GM12878 (cell line): Measurements from ENCODE around the gene MB. TPM values are rescaled to one million over a fixed set of nuclear protein-coding genes. Genes with fewer than 3 reads are reported as not detected.
A peak's percentile ranks its signal among the peaks of the same experiment; 100 is the strongest.

ENCODE experiments used
- ATAC-seq: fragments of 200-7000 bp; cut with Tn5 transposase; 3 replicates; pipeline ENCODE4 v1.9.1; 2020; ENCODE audit warnings: mild to moderate bottlenecking, moderate library complexity
- BruUV-seq: library from RNA; stranded (reverse); fragments of 400-500 nt; replicated peaks from 2 replicates; lab custom pipeline; 2021; lab: Mats Ljungman, UMichigan
- CTCF ChIA-PET: fragments of 300-600 bp; sonication (Branson Sonifier 250); formaldehyde crosslinking; extraction: SDS; loops from one replicate; lab custom pipeline; 2021; ENCODE audit warnings: inconsistent platforms; lab: Yijun Ruan, JAX
- POLR2A ChIA-PET: fragments of 350-600 bp; formaldehyde crosslinking; extraction: SDS; loops from one replicate; lab custom pipeline; 2021; ENCODE audit warnings: inconsistent platforms; lab: Charles Lee
- RAD21 ChIA-PET: fragments of 300-600 bp; sonication (Branson Sonifier 250); formaldehyde crosslinking; loops from one replicate; lab custom pipeline; 2023; ENCODE audit warnings: antibody characterized with exemption; ENCODE audit not compliant: unreplicated experiment; lab: Charles Lee
- SMC1A ChIA-PET: fragments of 300-600 bp; sonication (Branson Sonifier 250); formaldehyde crosslinking; loops from one replicate; lab custom pipeline; 2023; ENCODE audit not compliant: unreplicated experiment, uncharacterized antibody; lab: Charles Lee
- DNase-seq: peaks from one replicate; pipeline ENCODE4 v3.0.0-alpha.2; 2011; ENCODE audit warnings: low read depth, low spot score
- FAIRE-seq: peaks from 3 replicates; lab custom pipeline; 2011; peaks lifted over from hg19 to GRCh38; lab: Jason Lieb, UNC
- H2AFZ ChIP-seq: 2 replicates; pipeline ENCODE4 v1.6.0; 2011; ENCODE audit warnings: low read depth, low read length, control low read depth; ENCODE audit not compliant: control insufficient read depth
- H3K27ac ChIP-seq: 2 replicates; pipeline ENCODE4 v1.5.1; 2011; ENCODE audit warnings: control low read depth; ENCODE audit not compliant: control insufficient read depth, insufficient read depth
- H3K27me3 ChIP-seq, 2 experiments: replicated peaks in 1 of 2; 2 replicates each; pipeline versions ENCODE4 v1.6.0 to v1.6.1; 2011; ENCODE audit warnings: low read length in 1 of 2; ENCODE audit not compliant: control insufficient read depth in 2 of 2, insufficient read depth in 2 of 2
- H3K36me3 ChIP-seq, 2 experiments: 2 replicates each; pipeline ENCODE4 v1.5.1; 2011; ENCODE audit warnings: low read length in 1 of 2; ENCODE audit not compliant: control insufficient read depth in 2 of 2, insufficient read depth in 2 of 2
- H3K4me1 ChIP-seq: 2 replicates; pipeline ENCODE4 v1.6.1; 2011; ENCODE audit warnings: mild to moderate bottlenecking, low read length, moderate library complexity, mixed read lengths; ENCODE audit not compliant: control insufficient read depth, insufficient read depth
- H3K4me2 ChIP-seq: 2 replicates; pipeline ENCODE4 v1.6.0; 2011; ENCODE audit warnings: control low read depth; ENCODE audit not compliant: control insufficient read depth, insufficient read depth
- H3K4me3 ChIP-seq: fragments of 200-600 bp; sonication (generic); 2 replicates; pipeline ENCODE4 v1.5.1; 2016
- H3K79me2 ChIP-seq: 2 replicates; pipeline ENCODE4 v1.6.0; 2011; ENCODE audit warnings: low read length; ENCODE audit not compliant: control insufficient read depth, insufficient read depth
- H3K9ac ChIP-seq: 2 replicates; pipeline ENCODE4 v1.8.0; 2011; ENCODE audit warnings: low read length, control low read depth, mixed read lengths; ENCODE audit not compliant: control insufficient read depth, insufficient read depth
- H3K9me3 ChIP-seq: replicated peaks from 3 replicates; pipeline ENCODE4 v1.5.1; 2011; ENCODE audit warnings: mild to moderate bottlenecking, low read length; ENCODE audit not compliant: control insufficient read depth, insufficient read depth
- H4K20me1 ChIP-seq: 2 replicates; pipeline ENCODE4 v1.6.0; 2011; ENCODE audit not compliant: control insufficient read depth, insufficient read depth
- CREB1 ChIP-seq: IDR thresholded peaks from 2 replicates; pipeline ENCODE4 v1.6.1; 2012; ENCODE audit warnings: low read depth, mild to moderate bottlenecking, inconsistent platforms
- EGR1 ChIP-seq, 2 experiments: IDR thresholded peaks; 1 replicate in 1 of 2; 2 replicates in 1 of 2; pipeline ENCODE4 v1.6.1; 2011 to 2012; ENCODE audit warnings: low read depth in 2 of 2, low read length in 2 of 2, borderline replicate concordance in 1 of 2, mild to moderate bottlenecking in 1 of 2, moderate library complexity in 1 of 2
- FOS ChIP-seq: IDR thresholded peaks from 3 replicates; pipeline ENCODE4 v1.6.1; 2011; ENCODE audit warnings: borderline replicate concordance; ENCODE audit not compliant: insufficient read length; ENCODE audit errors: extremely low read depth
- FOXM1 ChIP-seq: IDR thresholded peaks from 2 replicates; pipeline ENCODE4 v1.6.1; 2012; ENCODE audit warnings: low read depth, mild to moderate bottlenecking, inconsistent platforms, low read length, moderate library complexity
- HDAC2 ChIP-seq: fragments of 200-600 bp; sonication (generic); IDR thresholded peaks from 2 replicates; pipeline ENCODE4 v1.6.1; 2017
- LARP7 ChIP-seq: fragments of 450-650 bp; IDR thresholded peaks from 2 replicates; pipeline ENCODE4 v1.6.1; 2017; ENCODE audit warnings: mild to moderate bottlenecking
- MTA2 ChIP-seq: fragments of 450-650 bp; IDR thresholded peaks from 2 replicates; pipeline ENCODE4 v1.6.1; 2016; ENCODE audit warnings: low read depth, mild to moderate bottlenecking, moderate library complexity
- MYC ChIP-seq: IDR thresholded peaks from 2 replicates; pipeline ENCODE4 v1.6.1; 2011; ENCODE audit warnings: mild to moderate bottlenecking, low read length, moderate library complexity, inconsistent platforms; ENCODE audit not compliant: insufficient read depth, insufficient replicate concordance, insufficient read length, severe bottlenecking
- POLR2AphosphoS2 ChIP-seq: IDR thresholded peaks from 2 replicates; pipeline ENCODE4 v1.6.1; 2011; ENCODE audit warnings: low read depth, mild to moderate bottlenecking, low read length, improper control_type of control experiment, moderate library complexity
- RUNX3 ChIP-seq: IDR thresholded peaks from 2 replicates; pipeline ENCODE4 v1.6.1; 2012; ENCODE audit warnings: low read length, inconsistent platforms
- SP1 ChIP-seq: IDR thresholded peaks from one replicate; pipeline ENCODE4 v1.6.1; 2011; ENCODE audit warnings: low read depth, low read length
- WGBS: methylation state at CpG from one replicate; pipeline ENCODE4 v1.1.6; 2016; ENCODE audit warnings: low lambda C conversion rate; ENCODE audit not compliant: insufficient replicate concordance, insufficient coverage; ENCODE audit errors: missing lambda C conversion rate; 5-methylcytosine and 5-hydroxymethylcytosine counted together
- in situ Hi-C: fragments of 300-500 bp; cut with MboI; formaldehyde crosslinking; loops from 9 replicates; pipeline ENCODE4 v1.14.3; 2018; ENCODE audit warnings: mixed read lengths
- intact Hi-C: fragments of 100-400 bp; cut with micrococcal nuclease; formaldehyde crosslinking; loops from one replicate; pipeline ENCODE4 v1.14.2; 2022; ENCODE audit not compliant: unreplicated experiment
- polyA plus RNA-seq, 11 experiments: library from polyadenylated mRNA; depleted of rRNA in 4 of 11; unstranded in 6 of 11; stranded (reverse) in 5 of 11; fragments of >200 nt; fragmentation: Nextera tagmentation in 4 of 11; fragmentation: Illumina TruSeq in 1 of 11; extraction: Ambion mirVana in 4 of 11; extraction: Trizol in 1 of 11; gene quantifications; 1 replicate in 1 of 11; 2 replicates in 10 of 11; pipeline versions ENCODE4 v1.2.1 to v1.2.3, GENCODE V29; 2011 to 2016; ENCODE audit warnings: inconsistent platforms in 2 of 11, missing spikeins in 2 of 11, low read depth in 1 of 11
- total RNA-seq, 4 experiments: library from RNA; depleted of rRNA in 3 of 4; stranded (reverse); fragments of >200 nt in 3 of 4; fragmentation: Illumina TruSeq in 1 of 4; extraction: Trizol in 1 of 4; gene quantifications; 2 replicates each; pipeline versions ENCODE4 v1.2.1 to v1.2.3, GENCODE V29; 2013 to 2021
- TF ChIP-seq, protein P1 (sequence below): fragments of 450-650 bp; IDR thresholded peaks from 2 replicates; pipeline ENCODE4 v1.6.1; 2017; ENCODE audit warnings: borderline replicate concordance
- TF ChIP-seq, protein P2 (sequence below): fragments of 450-650 bp; IDR thresholded peaks from 2 replicates; pipeline ENCODE4 v1.6.1; 2016; ENCODE audit warnings: mild to moderate bottlenecking

The MB gene
- total and polyA plus RNA-seq, 10 of the 15 experiments (the other 5 are each of a cell fraction or from before 2014, with no cell fraction given) = 0.09 to 0.41 (median 0.23) TPM; not detected in 3

DNA sequence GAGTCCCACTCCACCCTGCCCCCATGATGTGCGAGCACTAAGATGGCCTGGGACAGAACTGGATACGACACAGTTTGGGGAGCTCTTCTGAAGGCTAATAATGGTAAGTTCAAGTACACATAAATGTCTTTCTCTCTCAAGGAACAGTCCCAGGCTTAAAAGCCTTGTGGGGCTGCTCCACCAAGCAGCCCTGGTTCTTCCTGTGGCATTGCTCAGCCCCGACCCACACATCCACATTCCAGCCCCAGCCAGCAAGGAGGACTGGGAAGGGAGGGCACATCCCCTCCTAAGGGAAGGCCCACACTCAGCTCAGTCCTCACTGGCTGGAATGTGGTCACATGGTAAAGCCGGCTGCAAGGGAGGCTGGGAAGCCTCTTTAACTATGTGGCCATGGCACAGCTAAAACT, 13.3 kb upstream of the MB start (continued):
- TF ChIP-seq, protein P1, sequence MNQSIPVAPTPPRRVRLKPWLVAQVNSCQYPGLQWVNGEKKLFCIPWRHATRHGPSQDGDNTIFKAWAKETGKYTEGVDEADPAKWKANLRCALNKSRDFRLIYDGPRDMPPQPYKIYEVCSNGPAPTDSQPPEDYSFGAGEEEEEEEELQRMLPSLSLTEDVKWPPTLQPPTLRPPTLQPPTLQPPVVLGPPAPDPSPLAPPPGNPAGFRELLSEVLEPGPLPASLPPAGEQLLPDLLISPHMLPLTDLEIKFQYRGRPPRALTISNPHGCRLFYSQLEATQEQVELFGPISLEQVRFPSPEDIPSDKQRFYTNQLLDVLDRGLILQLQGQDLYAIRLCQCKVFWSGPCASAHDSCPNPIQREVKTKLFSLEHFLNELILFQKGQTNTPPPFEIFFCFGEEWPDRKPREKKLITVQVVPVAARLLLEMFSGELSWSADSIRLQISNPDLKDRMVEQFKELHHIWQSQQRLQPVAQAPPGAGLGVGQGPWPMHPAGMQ = no peak
- TF ChIP-seq, protein P2, sequence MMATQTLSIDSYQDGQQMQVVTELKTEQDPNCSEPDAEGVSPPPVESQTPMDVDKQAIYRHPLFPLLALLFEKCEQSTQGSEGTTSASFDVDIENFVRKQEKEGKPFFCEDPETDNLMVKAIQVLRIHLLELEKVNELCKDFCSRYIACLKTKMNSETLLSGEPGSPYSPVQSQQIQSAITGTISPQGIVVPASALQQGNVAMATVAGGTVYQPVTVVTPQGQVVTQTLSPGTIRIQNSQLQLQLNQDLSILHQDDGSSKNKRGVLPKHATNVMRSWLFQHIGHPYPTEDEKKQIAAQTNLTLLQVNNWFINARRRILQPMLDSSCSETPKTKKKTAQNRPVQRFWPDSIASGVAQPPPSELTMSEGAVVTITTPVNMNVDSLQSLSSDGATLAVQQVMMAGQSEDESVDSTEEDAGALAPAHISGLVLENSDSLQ = no peak

DNA sequence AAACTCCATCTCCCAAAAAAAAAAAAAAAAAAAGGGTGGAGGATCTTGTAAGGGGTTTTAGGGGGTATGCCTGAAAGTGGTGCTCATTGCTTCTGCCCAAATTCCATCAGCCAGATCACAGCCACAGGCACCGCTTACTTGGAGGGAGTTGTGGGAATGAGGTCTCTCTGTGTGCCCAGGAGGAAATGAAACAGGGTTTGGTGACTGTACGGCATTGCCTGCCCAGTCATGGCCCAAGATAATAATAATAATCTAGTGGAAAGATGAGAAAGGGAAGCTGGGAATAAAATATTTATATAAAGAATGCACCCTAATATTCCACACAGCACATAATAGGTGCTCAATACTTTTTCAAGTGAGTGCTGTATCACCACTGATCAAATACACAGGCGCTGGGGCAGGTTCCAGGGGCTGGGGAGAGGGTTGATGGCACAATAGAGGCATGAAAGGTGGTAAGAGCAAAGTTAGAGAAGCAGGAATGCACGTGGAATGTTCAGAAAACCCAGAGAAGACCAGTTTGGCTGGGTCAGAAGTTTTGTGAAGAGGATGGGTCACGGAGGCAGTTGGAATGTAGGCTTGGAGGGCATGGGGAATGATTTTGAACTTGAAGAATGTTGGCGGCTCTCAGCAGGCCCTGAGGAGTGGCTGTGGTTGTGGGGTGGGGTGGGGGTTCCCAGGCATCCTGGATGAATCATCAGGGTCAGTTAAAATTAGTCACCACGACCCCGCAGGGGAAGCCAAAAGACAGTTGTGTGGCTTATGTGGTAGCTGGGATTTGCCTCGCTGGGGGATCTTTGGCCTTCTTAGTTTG, 12.5 kb upstream of the MB start:
- H3K4me1 ChIP-seq = peaks cover 17% of the 10 kb centered on the region
- DNase-seq (peak; percentile 61), FAIRE-seq (peak; percentile 49), ATAC-seq (peak; percentile 53)
- WGBS = 6% methylated on average over 9 of the region's 9 CpGs
- ChIA-PET CTCF (interaction anchor here (0.5 to 3.7 kb wide), 8 partner anchors 18 to 548 kb away, joined by 3 to 26 read pairs (median 3); partner anchors contain the start of gene APOL6), POLR2A (interaction anchor here (0.7 kb wide), 1 partner anchor 19 kb away, joined by 3 read pairs; the partner anchor contains the start of gene APOL6), RAD21 (interaction anchor here (0.7 to 5.7 kb wide), 6 partner anchors 16 to 290 kb away, joined by 3 to 30 read pairs (median 4); partner anchors contain the start of gene APOL6), SMC1A (interaction anchor here (1.0 to 2.8 kb wide), 4 partner anchors 291 to 534 kb away, joined by 3 to 8 read pairs (median 4); no protein-coding TSS in a partner anchor)
- H3K79me2 ChIP-seq = no peaks in the 10 kb centered on the region
- H3K27ac ChIP-seq = peak overlapping the region; percentile 64
- no TSS peak for BruUV-seq
- no peaks in the 10 kb centered on the region for H3K27me3 ChIP-seq
- peaks cover 1% of the 10 kb centered on the region; the same call in 1 of the 3 replicates for H3K9me3 ChIP-seq
- no peak overlapping the region; the same call in 1 of the 2 replicates for H3K9ac ChIP-seq
- no peaks in the 10 kb centered on the region for H3K36me3 ChIP-seq
- no peaks in the 10 kb centered on the region for H4K20me1 ChIP-seq
- H3K4me2 ChIP-seq = peak overlapping the region; percentile 14
- H2AFZ ChIP-seq = no peak overlapping the region; the same call in 1 of the 2 replicates
- intact Hi-C loops = loop anchor here (5.0 kb wide), 2 partner anchors 113 to 208 kb away; no protein-coding TSS in a partner anchor
- in situ Hi-C loops = no loop called here
- 0 out of 2 replicates have a peak overlapping the region, but pooled peaks have one; percentile 30 for H3K4me3 ChIP-seq
- TF ChIP-seq LARP7 (no peak), POLR2AphosphoS2 (no peak), FOXM1 (peak; percentile 91), HDAC2 (no peak), FOS (no peak), EGR1 (IDR thresholded peaks at IDR 0.05; ENCODE audit: borderline replicate concordance in 1 of 2, low read depth in 2 of 2, low read length in 2 of 2) (0 out of 3 replicates have a peak, but pooled peaks of 1 of the 2 experiments have one; percentile 5), SP1 (peak; percentile 31), CREB1 (no peak), MTA2 (peak; percentile 72), RUNX3 (peak; percentile 97), MYC (no peak)
- TF ChIP-seq, protein P1 = peak; percentile 59; the same call in 1 of the 2 replicates
